GM20431 (cell line): ENCODE data around the gene KIF18A.

Experiments
- in situ Hi-C: fragments of 300-500 bp; cut with MseI, MboI; formaldehyde crosslinking; loops from one replicate; pipeline ENCODE4 v1.15.0; 2020; ENCODE audit warnings: low sequenced_read_pairs; ENCODE audit not compliant: unreplicated experiment

KIF18A gene

DNA sequence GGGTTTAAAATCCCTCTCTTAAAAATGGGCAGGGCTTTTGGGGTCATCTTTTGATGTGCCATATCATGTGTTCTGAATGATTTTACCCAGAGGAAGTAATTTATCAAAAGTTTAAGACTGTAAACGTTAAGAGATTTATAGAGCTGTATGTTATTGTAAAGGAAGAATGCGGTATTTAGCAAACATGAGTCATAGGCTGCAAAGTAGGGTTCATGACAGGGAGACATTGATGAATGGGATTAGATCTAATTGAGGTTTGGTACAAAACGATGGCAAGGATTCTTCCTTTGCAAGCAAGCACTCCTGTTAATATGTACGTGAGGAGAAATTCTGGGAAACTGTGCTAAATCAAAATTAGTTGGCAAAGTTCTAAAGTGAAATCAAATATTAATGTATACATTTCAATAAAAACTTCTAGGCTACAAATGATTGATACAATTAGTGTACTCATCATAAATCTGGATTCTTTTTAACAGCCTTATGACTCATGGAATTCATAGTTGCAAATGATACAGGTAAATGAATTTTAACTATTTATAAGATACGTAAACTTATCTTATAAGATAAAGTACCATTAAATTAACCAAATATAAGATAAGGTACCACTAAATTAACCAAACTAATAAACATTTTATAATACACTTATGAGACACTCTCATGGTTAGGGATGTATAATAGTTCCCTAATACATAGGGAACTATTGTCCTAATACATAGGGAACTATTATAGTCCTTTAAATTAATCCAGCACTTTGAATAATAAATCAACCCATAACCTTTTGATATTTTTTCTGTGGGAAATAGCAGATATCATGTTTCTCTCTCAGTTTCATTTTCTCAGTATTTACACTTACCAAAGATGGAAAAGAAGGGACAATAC, 58.4 kb downstream of the KIF18A start:
- in situ Hi-C loops, result no loop called here

DNA sequence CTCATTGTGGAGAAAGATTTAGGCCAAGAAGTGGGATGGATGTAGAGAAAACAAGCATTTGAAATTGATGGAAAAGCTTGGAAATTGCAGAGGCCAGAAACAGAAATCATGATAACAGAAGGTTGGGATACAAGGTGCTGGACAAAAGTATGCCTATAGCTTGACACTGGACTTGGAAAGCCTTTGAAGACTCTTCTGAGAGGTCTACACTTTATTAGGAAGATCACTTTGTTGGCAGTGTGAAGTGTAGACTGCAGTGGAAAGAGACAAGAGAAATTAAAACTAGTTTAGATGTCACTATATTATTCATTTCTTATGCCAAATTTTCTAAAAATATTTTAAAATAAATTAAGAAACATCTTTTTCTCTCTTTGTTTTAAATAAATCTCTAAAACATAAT, 59.1 kb downstream of the KIF18A start:
- in situ Hi-C loops, result no loop called here

DNA sequence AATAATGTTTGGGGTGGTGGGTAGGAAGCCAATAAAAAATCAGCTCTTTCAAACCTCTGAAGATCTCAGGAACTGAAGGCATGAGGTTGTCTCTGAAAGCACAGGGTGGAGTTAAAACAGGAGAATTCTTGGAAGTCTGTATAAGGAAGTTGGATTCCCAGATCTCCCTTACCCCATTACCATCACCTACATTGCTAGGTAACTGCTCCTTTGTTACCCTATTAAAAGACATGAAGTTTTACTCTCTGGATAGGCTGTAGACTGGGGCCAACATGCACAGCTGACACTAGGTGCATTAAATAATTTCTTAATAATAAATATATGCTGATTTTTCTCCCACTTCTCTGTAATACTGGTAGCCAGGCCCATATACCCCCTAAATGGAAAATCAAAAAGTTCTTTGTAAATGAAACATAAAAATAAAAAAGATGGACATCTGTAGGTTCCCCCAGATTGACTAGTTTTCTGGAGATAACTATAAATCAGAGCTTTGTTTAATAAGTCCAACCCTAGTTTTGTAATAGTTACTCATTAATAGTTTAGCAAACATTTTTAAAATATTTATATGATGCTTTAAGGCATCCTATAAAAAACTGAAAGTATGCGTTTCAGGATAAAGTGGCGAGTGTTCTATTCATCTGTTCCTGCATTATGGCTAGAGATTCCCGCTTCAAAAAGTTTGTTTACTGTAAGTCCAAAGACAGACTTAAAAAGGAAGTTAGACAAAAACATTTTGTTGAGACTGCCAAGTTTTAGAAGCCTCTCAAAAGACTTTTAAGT, 63.8 kb downstream of the KIF18A start:
- in situ Hi-C loops, result no loop called here

DNA sequence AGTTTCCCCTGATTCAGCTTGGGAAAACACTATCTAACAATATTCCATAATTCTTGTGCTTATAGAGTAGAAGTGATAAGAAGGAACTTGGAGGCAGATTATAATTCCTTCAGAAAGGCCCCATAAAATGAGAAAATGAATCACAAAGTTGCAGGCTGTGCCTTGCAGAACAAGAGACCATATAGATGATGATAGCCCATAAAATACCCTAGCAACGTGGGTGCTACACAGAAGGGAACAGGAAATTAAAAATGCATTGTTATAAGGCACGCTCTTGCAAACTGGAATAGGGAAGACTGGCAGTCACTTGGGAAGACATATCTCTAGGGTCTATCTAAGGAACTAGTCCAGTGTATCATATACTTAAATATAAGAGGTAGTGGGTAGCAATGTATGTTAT, 67.6 kb downstream of the KIF18A start:
- in situ Hi-C loops, result no loop called here

DNA sequence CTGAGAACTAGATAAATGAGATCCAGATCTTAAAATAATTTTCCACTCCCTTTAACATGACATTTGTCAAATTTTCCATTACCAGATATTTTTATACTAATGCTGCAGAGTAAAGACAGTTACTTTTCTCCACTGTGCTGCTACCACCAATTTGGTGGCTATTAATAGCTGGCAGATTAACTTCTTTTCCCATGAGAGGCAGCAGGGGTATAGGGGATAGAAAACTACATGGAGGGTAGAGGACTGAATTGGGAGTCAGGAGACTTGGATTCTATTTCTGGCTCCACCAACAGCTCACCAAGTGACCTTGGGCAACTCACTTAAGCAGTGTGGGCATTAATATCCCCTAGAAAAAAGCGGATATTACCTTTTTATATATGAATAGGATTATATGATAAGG, 69.2 kb downstream of the KIF18A start:
- in situ Hi-C loops, result no loop called here

DNA sequence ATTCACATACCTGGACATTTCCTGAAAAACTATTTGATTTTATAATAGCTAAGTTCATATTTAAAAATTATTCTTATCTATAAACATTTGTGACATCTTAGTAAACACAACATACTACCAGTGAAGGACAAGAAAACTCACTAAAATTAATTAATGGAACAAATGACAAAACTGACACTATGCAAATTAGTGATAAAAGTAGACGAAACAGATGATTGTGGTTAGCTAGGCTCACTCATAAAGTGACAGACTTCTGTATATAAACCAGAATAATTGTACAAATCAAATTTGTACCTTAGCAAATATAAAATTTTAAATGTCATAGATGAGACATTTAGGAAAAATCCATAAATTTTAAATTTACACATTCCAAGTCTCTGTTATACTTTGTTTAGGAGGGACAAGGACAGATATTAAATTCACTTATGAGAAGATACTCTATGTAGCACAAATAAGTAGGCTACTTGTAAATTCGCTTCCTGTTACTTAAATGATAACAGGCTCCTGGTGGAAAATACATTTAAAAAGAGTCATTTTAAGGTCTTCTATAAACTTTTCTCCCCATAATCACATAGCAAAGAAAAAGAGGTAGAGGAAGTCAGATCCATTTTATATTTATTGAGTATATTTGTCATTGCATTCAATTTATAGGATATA, 81.2 kb downstream of the KIF18A start:
- in situ Hi-C loops, result no loop called here

DNA sequence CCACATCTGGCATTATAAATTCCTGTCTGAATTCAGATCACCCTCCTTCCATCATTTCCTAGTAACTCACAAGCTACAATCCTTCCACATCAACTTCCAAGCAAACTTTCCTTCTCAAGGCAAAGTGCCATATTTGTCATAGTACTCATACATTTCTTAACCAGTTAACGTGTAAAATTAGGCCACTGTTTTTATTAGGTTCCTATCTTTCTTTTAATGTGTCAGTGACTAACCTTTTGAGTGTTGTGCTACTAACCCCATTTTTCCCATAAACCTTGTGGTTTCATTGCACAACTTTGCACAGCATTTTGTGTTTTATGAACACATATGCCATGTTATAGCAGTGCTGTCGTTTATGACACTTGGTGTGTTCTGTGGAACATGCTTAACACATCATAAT, 90.1 kb downstream of the KIF18A start:
- in situ Hi-C loops, result no loop called here

DNA sequence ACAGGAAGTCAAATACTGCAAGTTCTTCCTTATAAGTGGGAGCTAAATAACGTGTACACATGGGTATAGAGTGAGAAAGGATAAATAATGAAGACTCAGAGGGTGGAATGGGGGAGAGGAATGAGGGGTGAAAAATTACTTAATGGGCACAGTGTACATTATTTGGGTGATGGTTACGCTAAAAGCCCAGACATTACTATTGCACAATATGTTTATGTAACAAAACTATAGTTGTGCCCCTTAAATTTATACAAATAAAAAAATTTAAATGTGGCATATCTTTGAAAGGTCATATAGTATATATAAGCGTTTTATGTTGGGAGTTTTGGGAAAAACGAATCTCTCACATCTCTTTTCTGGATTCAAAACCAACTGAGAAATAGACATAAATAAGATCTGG, 96.1 kb downstream of the KIF18A start:
- in situ Hi-C loops, result no loop called here

DNA sequence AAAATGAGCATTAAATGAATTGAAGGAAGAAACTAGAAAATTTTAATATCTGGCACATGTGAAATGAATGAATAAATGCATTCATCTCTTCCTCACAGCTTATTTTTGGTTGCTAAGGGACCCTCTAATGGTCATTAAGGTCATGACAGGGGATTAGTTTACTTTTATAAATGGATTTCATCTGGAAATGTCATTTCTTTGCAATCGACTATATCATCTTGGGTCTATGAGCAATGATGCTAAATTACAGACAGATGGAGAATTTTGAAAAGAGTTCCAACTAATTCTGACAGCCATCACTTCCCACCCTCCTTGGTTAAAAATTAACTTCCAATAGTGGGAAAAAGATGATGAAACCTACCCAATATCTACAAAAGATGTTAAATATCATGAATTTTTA, 98.0 kb downstream of the KIF18A start:
- in situ Hi-C loops, result no loop called here

DNA sequence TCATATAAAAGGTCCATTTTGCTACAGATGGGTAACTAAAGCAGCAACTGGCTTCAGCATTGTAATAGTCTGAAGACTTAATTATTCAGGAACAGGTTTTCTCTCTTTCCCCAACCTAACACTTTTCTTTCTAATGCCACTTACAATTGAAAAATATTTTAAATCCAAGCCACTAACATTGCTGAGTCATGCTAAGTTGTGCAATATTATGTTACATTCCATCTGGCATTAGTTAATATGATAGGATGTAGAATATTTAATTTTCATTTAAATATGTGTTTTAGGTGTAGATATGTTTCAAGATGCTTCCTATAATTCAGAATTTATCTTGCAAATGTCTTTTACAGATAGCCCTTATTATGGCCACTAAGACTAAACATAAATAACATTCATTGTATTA, 98.6 kb downstream of the KIF18A start:
- in situ Hi-C loops, result no loop called here

DNA sequence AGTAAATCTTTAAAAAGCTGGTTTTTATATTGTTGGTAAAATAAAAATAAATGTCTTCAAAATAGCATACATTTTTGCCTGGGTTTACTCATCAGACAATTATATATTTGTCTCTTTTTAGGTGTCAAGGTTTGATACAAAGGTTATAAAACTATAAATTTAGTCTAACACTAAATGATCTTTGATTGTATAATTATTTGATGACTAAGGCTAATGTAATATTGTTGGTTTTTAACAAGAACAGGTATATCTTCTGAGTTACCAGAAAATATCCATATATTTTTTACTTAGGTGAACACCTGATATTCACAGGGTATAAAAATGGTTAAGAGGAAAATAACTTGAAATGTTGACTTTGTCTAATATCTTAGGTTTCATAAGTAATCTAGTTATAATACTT, 104.3 kb downstream of the KIF18A start:
- in situ Hi-C loops, result no loop called here

DNA sequence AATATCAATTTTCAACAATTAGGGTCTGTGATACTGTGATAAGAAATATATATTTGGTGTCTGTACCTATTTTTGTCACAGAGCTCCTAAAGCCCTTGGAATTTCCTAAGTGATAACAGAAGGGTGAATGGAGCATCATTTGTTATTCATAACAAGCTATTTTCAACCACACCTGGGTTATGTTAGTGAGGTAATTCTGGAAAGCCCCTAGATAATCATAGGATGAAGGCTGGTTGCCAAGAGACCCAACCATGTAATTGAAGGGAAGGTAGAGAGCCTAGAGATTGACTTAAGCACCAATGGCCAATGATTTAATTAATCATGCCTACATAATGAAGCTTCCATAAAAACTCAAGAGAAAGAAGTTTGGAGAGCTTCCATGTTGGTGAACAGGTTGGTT, 109.4 kb downstream of the KIF18A start:
- in situ Hi-C loops, result no loop called here

DNA sequence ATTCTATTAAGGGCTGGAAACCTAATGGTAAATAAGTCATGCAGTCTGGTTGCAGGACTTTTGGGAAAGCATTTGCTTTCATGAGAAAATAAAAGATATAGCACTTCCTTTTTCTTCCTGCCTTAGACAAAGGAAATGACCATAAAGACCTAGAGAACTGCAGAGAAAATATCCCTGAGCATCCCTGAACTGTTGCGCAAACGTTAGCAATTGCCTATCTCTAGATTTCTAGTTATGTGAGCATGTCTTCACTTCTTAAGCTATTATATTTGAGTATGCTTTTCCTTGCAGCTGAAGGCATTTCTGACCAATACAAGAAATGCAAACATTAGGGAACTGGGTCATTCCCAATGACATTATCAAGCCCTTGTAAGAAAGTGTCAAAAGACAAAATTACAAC, 110.6 kb downstream of the KIF18A start:
- in situ Hi-C loops, result no loop called here

DNA sequence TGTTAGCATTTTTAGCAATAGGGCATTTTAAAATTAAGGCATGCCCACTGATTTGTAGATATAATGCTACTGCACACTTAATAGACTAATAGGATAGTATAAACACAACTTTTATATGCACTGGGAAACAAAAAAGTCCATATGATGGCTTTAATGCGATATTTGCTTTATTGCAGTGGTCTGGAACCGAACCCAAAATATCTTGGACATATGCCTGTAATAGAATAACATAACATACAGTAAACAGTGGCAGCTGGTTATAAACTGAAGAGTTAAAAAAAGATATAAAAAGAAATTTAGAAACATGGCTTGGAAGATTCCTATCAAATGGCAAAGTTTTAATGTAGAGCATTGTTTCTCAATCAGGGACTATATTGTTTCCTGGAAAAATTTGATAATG, 111.9 kb downstream of the KIF18A start:
- in situ Hi-C loops, result no loop called here

DNA sequence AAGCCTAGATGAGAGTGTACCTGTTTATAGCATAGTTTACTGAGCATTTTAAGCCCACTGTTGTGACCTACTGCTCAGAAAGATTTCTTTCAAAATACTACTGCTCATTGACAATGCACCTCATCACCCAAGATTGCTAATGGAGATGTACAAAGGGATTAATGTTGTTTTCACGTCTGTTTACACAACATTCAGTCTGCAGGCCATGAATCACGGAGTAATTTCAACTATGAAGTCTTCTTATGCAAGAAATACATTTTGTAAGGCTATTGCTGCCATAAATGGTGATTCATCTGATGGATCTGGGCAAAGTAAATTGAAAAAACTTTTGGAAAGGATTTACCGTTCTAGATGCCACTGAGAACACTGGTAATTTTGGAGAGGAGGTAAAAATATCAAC, 112.9 kb downstream of the KIF18A start:
- in situ Hi-C loops, result no loop called here

DNA sequence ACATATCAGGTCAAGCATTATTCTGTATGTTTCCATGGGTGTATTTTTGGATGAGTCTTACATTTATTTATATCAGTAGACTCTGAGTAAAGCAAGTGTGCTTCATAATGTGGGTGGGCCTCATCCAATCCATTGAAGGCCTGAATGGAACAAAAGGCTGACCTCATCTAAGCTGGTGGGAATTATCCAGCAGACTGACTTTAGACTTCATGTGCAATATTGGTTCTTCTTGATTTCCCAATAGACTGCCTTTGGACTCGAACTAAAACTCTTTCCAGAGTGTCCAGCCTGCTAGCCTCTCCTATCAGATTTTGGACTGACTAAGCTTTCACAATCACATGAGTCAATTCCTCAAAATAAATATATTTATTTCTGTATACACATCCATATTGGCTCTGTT, 116.2 kb downstream of the KIF18A start:
- in situ Hi-C loops, result no loop called here

DNA sequence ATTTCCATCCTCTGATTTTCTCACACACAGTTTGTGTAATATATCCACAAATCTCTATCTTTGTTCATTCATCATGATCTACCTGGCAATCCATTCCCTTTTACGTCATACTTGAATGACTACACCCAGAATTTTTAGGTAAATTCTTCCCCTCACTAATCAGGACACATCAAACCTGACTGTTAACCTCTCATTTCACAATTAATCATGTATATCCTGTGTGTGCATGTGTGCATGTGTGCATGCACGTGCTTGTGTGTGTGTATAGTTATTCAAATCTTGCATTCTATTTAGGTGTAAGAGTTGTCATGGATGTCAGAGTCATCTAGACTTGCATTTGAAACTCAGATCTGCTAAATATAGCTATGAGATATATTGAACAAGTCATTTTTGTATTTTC, 130.4 kb downstream of the KIF18A start:
- in situ Hi-C loops, result no loop called here

DNA sequence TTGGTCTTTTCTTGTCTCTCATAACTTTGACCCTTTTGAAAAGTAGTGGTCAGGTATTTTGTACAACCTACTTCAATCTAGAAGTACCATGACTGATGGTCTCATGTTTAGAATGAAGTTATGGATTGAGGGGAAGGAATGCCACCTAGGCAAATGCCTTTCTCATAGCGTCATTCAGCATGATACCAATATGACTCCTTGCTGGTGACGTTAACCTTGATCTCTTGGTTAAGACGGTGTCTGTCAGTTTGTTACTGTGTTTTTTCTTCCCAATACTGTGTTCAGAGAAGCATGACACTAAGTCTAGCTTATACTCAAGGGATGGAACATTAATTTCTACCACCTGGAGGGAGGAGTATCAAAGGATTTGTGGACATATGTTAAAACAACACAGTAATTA, 130.9 kb downstream of the KIF18A start:
- in situ Hi-C loops, result no loop called here

DNA sequence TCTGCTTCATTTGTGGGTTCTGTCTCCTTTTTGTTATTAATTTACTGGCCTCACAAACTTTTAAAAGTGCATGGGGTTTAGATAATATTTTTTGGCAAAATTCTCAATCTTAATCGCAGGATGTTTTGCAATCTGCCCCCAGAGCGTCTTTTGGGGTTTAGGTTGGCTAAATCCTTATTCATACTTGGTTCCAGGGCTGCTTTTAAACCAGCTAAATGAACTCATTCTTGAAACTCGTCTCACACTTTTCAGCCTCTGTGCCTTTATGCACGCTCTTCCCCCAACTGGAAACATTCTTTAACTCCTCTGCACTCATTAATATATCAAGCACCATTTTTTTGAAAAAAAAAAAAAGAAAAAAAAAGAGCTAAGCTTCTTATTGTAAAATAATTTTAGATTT, 131.7 kb downstream of the KIF18A start:
- in situ Hi-C loops, result no loop called here

DNA sequence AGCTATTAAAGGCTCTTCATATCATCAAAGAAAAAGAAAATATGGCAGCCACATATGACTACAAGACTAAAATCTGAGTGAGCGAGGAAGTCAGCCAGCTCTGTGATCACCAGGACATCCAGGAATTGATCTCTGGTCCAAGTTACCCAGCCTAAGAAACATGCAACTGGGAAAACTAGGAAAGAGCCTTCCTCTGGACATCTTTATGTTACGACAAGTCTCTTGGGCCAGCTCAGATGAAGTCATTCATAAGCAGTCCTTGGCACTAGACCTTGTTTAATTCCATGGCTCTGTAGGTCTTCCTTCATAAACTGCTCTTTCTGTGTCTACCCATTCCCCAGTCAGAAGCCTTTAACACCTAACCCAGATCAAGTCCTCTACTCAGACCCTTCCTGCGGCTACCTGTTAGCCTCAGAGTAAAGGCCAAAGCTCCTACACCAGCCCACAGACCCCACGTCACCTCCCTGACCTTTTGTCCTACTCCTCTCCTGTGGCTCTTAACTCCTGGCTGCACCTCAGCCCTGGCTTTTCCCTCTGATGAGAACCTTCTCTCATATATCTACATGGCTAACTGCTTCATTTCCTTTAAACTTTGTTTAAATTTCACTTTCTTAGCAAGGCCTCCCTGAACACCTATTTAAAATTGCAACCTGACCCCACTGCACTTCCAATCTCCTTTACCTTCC, 134.0 kb downstream of the KIF18A start:
- in situ Hi-C loops, result no loop called here
